Measurements from ENCODE around the gene KMT2D.
A peak's percentile ranks its signal among the peaks of the same experiment; 100 is the strongest.

DNA sequence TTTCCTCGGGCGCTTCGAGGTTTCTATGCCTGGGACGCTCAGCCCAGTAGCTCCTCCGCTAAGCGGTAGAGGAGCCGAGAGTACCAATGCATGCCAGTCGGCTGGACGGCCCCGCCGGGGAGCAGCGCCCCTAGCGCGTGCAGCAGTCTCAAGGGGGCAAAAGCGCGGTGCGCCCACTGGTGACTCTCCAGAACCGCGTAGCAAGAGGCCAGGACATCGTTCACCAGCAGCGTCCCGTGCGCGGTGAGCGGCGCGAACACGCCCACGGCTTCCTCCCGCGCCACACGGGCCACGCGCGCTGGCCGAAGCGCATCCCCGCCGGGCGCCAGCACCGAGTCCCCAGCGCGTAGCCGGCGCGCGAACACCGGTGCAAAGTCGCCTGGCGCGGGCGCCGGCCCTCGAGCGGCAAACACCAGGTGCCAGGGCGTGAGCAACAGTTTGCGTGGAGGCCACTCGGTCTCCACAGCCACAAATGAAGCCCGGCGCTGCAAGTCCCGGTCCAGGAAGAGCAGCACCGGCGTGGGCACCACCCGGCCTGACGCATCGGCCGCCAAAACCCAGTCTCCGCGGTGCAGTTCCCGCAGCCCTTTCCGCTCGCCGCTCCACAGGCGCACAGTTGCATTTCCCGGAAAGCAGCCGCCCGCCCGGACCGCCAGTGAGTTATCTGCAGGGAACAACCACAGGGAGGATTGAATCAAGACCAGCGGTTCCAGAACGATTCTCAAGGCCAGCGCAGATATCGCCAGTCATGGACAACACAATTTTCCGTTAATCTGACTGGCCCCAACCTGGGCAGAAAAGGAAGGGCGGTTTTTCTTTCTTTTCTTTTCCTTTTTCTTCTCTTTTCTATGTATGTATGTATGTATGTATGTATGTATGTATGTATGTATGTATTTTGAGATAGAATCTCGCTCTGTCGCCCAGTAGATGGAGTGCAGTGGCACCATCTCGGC is 29.5 kb upstream of the KMT2D start:
- TF ChIP-seq, protein P1, sequence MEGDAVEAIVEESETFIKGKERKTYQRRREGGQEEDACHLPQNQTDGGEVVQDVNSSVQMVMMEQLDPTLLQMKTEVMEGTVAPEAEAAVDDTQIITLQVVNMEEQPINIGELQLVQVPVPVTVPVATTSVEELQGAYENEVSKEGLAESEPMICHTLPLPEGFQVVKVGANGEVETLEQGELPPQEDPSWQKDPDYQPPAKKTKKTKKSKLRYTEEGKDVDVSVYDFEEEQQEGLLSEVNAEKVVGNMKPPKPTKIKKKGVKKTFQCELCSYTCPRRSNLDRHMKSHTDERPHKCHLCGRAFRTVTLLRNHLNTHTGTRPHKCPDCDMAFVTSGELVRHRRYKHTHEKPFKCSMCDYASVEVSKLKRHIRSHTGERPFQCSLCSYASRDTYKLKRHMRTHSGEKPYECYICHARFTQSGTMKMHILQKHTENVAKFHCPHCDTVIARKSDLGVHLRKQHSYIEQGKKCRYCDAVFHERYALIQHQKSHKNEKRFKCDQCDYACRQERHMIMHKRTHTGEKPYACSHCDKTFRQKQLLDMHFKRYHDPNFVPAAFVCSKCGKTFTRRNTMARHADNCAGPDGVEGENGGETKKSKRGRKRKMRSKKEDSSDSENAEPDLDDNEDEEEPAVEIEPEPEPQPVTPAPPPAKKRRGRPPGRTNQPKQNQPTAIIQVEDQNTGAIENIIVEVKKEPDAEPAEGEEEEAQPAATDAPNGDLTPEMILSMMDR (IDR thresholded peaks at IDR 0.05; ENCODE audit: insufficient read depth, low read length), result peak; percentile 29
- TF ChIP-seq, protein P2, sequence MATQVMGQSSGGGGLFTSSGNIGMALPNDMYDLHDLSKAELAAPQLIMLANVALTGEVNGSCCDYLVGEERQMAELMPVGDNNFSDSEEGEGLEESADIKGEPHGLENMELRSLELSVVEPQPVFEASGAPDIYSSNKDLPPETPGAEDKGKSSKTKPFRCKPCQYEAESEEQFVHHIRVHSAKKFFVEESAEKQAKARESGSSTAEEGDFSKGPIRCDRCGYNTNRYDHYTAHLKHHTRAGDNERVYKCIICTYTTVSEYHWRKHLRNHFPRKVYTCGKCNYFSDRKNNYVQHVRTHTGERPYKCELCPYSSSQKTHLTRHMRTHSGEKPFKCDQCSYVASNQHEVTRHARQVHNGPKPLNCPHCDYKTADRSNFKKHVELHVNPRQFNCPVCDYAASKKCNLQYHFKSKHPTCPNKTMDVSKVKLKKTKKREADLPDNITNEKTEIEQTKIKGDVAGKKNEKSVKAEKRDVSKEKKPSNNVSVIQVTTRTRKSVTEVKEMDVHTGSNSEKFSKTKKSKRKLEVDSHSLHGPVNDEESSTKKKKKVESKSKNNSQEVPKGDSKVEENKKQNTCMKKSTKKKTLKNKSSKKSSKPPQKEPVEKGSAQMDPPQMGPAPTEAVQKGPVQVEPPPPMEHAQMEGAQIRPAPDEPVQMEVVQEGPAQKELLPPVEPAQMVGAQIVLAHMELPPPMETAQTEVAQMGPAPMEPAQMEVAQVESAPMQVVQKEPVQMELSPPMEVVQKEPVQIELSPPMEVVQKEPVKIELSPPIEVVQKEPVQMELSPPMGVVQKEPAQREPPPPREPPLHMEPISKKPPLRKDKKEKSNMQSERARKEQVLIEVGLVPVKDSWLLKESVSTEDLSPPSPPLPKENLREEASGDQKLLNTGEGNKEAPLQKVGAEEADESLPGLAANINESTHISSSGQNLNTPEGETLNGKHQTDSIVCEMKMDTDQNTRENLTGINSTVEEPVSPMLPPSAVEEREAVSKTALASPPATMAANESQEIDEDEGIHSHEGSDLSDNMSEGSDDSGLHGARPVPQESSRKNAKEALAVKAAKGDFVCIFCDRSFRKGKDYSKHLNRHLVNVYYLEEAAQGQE (IDR thresholded peaks at IDR 0.05; ENCODE audit: insufficient replicate concordance, low read depth), result no peak
- no peak for TF ChIP-seq POLR2AphosphoS5 (IDR thresholded peaks at IDR 0.05; ENCODE audit: low read depth)

Data from HL-60 (cell line).